GM12872 (cell line): ENCODE results near the gene SNX20.

Experiments
- CTCF ChIP-seq: IDR thresholded peaks from 3 replicates; pipeline ENCODE4 v1.5.1; 2011; ENCODE audit warnings: low read depth, mild to moderate bottlenecking, low read length, moderate library complexity; ENCODE audit not compliant: insufficient read depth

The SNX20 gene

DNA sequence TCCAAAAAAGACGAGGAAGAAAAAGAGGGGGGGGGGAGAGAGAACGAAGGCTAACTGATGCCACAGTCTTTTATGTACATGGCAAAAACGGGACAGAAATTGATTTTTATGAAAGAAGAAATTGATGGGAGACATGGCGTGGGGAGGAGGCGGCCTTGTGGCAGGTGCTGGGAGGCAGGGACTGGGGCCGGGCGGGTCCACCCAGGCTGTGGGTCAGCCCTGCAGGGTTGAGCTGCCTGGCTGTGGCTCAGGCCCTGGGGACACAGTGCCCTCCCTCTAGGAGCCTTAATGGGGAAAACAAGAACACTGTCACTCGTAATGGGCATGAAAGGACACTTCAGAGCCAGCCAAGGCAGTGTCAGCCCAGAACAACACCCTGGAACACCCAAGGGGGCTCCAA lies 34.8 kb downstream of the SNX20 start:
- TF ChIP-seq CTCF, result no peak

- no peak for TF ChIP-seq CTCF
Measured at GRCh38 chr16:50645563-50646220, 35.4 kb downstream of the SNX20 start.

- TF ChIP-seq CTCF, result peak; percentile 55
Measured at GRCh38 chr16:50644729-50645128, 36.4 kb downstream of the SNX20 start.

- no peak for TF ChIP-seq CTCF
Measured at GRCh38 chr16:50644245-50644644, 36.9 kb downstream of the SNX20 start.

- TF ChIP-seq CTCF, result no peak
Measured at GRCh38 chr16:50643192-50643591, 37.9 kb downstream of the SNX20 start.

DNA sequence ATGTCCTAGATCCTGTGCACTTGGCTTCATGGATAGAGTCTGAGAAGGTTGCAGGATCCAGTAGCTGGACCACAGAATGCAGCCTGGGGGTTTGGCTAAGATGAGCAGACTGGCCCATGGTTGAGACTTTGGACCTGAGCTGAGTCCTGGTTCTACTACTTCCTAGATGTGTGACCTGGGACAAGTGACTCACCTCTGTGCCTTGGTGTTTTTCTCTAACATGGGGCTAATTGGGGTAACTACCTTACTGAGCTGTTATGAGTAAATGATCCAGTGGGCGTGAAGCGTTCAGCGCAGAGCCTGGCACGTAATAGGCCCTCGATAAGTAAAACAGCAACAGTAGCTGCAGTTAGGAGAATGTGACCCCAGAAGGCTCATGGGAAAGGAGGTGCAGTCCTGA lies 38.8 kb downstream of the SNX20 start:
- TF ChIP-seq CTCF, result no peak

DNA sequence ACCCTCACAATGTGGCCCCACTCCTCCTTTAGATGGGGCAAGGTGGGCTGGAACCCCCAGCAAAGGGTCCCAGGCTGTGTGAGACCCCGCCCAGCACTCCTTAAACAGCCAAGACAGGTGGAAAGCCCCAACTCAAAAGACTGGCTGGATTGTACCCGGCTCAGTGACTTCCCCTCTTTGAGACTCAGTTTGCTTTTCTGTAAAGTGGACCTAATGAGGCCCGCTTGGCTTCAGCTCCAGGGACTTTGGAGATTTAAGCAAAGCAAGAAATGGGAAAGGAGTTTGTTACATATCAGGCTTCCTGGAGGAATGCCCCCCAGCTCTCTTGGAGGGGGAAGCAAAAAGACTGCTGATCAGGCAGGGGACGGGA lies 39.3 kb downstream of the SNX20 start:
- no peak for TF ChIP-seq CTCF
